ENCODE measurements around the gene TLE4.

TLE4 gene

DNA sequence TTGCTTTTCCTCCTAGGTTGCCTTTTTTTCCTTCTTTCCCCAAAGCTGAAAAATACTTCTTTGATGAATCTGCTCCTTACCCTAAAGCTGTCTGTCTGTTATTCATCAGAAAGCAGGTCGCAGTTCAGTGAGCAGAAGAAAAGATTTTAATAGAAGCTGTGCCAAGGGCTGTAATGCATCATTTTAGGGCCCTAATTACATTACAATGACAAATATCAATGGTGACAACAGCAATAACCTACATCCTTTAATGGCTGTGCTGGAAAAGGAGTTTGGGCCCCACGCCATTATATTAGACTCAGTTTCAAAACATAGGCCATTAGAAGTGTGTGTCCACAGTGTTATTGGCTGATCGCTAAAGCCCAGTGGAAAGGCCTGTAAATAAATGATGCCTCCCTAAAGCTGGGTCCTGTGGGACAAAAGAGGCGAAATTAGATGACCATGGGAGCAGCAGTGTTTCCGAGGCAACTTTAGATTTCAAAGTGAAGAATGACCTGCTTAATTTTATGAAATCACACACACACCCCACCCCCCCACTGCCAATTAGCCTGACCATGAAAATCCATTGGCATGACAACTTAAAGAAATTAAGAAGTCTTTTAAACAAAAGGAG lies 38.4 kb downstream of the TLE4 start:
- TF ChIP-seq CTCF (IDR thresholded peaks at IDR 0.05; ENCODE audit: low read depth, low read length, poor library complexity, severe bottlenecking) (no peak), EZH2phosphoT487 (IDR thresholded peaks at IDR 0.05; ENCODE audit: borderline replicate concordance, low read length) (no peak)
- Histone ChIP-seq H3K36me3 (ENCODE audit: control insufficient read depth, low read length) (peaks cover 4% of the 10 kb centered on the region; the same call in 1 of the 2 replicates), H3K27me3 (ENCODE audit: control insufficient read depth, low read length) (no peaks in the 10 kb centered on the region), H3K9me3 (ENCODE audit: control insufficient read depth, insufficient read depth, low read length) (no peaks in the 10 kb centered on the region), H3K4me1 (ENCODE audit: control insufficient read depth, low read length) (no peaks in the 10 kb centered on the region), H3F3A (ENCODE audit: control insufficient read depth, insufficient read depth) (no peaks in the 10 kb centered on the region), H3K9me2 (replicated peaks; ENCODE audit: control insufficient read depth, low read length) (no peaks in the 10 kb centered on the region), H3K27ac (ENCODE audit: low read depth, low read length) (no peak overlapping the region), H4K20me1 (ENCODE audit: control insufficient read depth, insufficient read depth, low read depth, low read length) (no peaks in the 10 kb centered on the region), H3K4me2 (ENCODE audit: low read length) (no peak overlapping the region), H3K4me3 (ENCODE audit: low read length) (no peak overlapping the region), H3K79me2 (ENCODE audit: control insufficient read depth, low read length) (0 out of 2 replicates have a peak, but pooled peaks cover 2% of the 10 kb centered on the region)

GRCh38 chr9:79610791-79611614 lies 39.2 kb downstream of the TLE4 start:
- no peak overlapping the region for H3K4me3 ChIP-seq (ENCODE audit: low read length)
- H3K27ac ChIP-seq (ENCODE audit: low read depth, low read length): no peak overlapping the region
- H3K9me3 ChIP-seq (ENCODE audit: control insufficient read depth, insufficient read depth, low read length): no peaks in the 10 kb centered on the region
- no peaks in the 10 kb centered on the region for H3K27me3 ChIP-seq (ENCODE audit: control insufficient read depth, low read length)
- no peaks in the 10 kb centered on the region for H3K9me2 ChIP-seq (replicated peaks; ENCODE audit: control insufficient read depth, low read length)
- H3K36me3 ChIP-seq (ENCODE audit: control insufficient read depth, low read length): no peaks in the 10 kb centered on the region
- no peak overlapping the region for H3K4me2 ChIP-seq (ENCODE audit: low read length)
- TF ChIP-seq CTCF (IDR thresholded peaks at IDR 0.05; ENCODE audit: low read depth, low read length, poor library complexity, severe bottlenecking): no peak
- no peak for TF ChIP-seq EZH2phosphoT487 (IDR thresholded peaks at IDR 0.05; ENCODE audit: borderline replicate concordance, low read length)
- H4K20me1 ChIP-seq (ENCODE audit: control insufficient read depth, insufficient read depth, low read depth, low read length): no peaks in the 10 kb centered on the region
- H3K4me1 ChIP-seq (ENCODE audit: control insufficient read depth, low read length): no peaks in the 10 kb centered on the region
- H3K79me2 ChIP-seq (ENCODE audit: control insufficient read depth, low read length): 0 out of 2 replicates have a peak, but pooled peaks cover 2% of the 10 kb centered on the region
- no peaks in the 10 kb centered on the region for H3F3A ChIP-seq (ENCODE audit: control insufficient read depth, insufficient read depth)

DNA sequence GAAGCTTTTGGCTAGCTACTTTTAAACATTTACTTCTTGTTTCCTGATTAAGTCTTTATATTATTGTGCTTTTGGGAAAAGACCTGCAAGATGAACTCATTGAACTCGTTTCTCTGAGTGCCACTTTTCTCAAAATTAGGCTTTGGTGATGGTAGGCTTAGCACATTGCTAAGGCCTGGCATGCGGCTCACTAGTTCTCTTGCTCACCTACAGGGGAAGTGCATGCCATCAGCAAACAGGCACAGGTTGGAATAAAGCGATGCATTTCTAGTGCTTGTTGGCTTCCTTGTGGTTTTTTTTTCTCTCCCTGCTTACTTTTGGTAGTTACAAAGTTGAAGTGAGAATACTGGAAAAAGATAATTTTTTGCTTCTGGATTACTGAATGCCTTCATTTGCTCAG lies 41.4 kb downstream of the TLE4 start:
- Histone ChIP-seq H3K4me1 (ENCODE audit: control insufficient read depth, low read length) (no peaks in the 10 kb centered on the region), H3K79me2 (ENCODE audit: control insufficient read depth, low read length) (0 out of 2 replicates have a peak, but pooled peaks cover 2% of the 10 kb centered on the region)

More for the DNA sequence above, 41.4 kb downstream of the TLE4 start:
- Histone ChIP-seq H4K20me1 (ENCODE audit: control insufficient read depth, insufficient read depth, low read depth, low read length) (no peaks in the 10 kb centered on the region), H3K4me2 (ENCODE audit: low read length) (no peak overlapping the region), H3K36me3 (ENCODE audit: control insufficient read depth, low read length) (no peaks in the 10 kb centered on the region), H3K4me3 (ENCODE audit: low read length) (no peak overlapping the region), H3K9me2 (replicated peaks; ENCODE audit: control insufficient read depth, low read length) (no peaks in the 10 kb centered on the region), H3F3A (ENCODE audit: control insufficient read depth, insufficient read depth) (no peaks in the 10 kb centered on the region), H3K27me3 (ENCODE audit: control insufficient read depth, low read length) (no peaks in the 10 kb centered on the region), H3K27ac (ENCODE audit: low read depth, low read length) (no peak overlapping the region), H3K9me3 (ENCODE audit: control insufficient read depth, insufficient read depth, low read length) (no peaks in the 10 kb centered on the region)
- TF ChIP-seq CTCF (IDR thresholded peaks at IDR 0.05; ENCODE audit: low read depth, low read length, poor library complexity, severe bottlenecking): no peak
- TF ChIP-seq EZH2phosphoT487 (IDR thresholded peaks at IDR 0.05; ENCODE audit: borderline replicate concordance, low read length): no peak

Measured in DOHH2 (cell line).